H1 (cell line): ENCODE measurements around the gene PLB1. TPM values are rescaled to one million over a fixed set of nuclear protein-coding genes. Genes with fewer than 3 reads are reported as not detected.

ENCODE experiments used
- CTCF ChIA-PET: fragments of 300-600 bp; sonication (Branson Sonifier 250); formaldehyde crosslinking; loops from one replicate; lab custom pipeline; 2021; ENCODE audit not compliant: partially characterized antibody; lab: Charles Lee
- POLR2A ChIA-PET: fragments of 300-600 bp; sonication (Branson Sonifier 250); formaldehyde crosslinking; loops from one replicate; lab custom pipeline; 2021; ENCODE audit warnings: inconsistent platforms; ENCODE audit not compliant: partially characterized antibody; lab: Charles Lee
- DNase-seq, 2 experiments: peaks; one replicate each; pipeline versions ENCODE4 v3.0.0 to v3.0.0-alpha.2; 2010 to 2022; ENCODE audit warnings: low spot score in 2 of 2, low read depth in 1 of 2, mixed read lengths in 1 of 2
- FAIRE-seq: peaks from 2 replicates; lab custom pipeline; 2011; peaks lifted over from hg19 to GRCh38; lab: Jason Lieb, UNC
- H2AFZ ChIP-seq: 2 replicates; pipeline ENCODE4 v1.8.1; 2012; ENCODE audit warnings: low read length, inconsistent platforms
- H2AK5ac ChIP-seq: 2 replicates; pipeline ENCODE4 v1.6.1; 2013; ENCODE audit warnings: low read depth, low read length
- H2BK120ac ChIP-seq: replicated peaks from 2 replicates; pipeline ENCODE3; 2013; ENCODE audit warnings: low read depth, low read length, inconsistent platforms
- H2BK12ac ChIP-seq: 2 replicates; pipeline ENCODE4 v1.6.1; 2013; ENCODE audit warnings: low read depth, low read length
- H2BK15ac ChIP-seq: 2 replicates; pipeline ENCODE4 v1.6.1; 2013; ENCODE audit warnings: low read length
- H2BK20ac ChIP-seq: 2 replicates; pipeline ENCODE4 v1.6.1; 2013; ENCODE audit warnings: low read length
- H2BK5ac ChIP-seq: 2 replicates; pipeline ENCODE4 v1.6.1; 2013; ENCODE audit warnings: low read depth, low read length
- H3K14ac ChIP-seq: 2 replicates; pipeline ENCODE4 v1.6.1; 2013; ENCODE audit warnings: inconsistent platforms; ENCODE audit not compliant: insufficient read length
- H3K18ac ChIP-seq: 2 replicates; pipeline ENCODE4 v1.6.1; 2013; ENCODE audit warnings: low read length; ENCODE audit errors: extremely low read depth
- H3K23ac ChIP-seq: 2 replicates; pipeline ENCODE4 v1.6.1; 2013; ENCODE audit warnings: inconsistent platforms; ENCODE audit not compliant: insufficient read length
- H3K23me2 ChIP-seq: 2 replicates; pipeline ENCODE4 v1.6.1; 2013; ENCODE audit warnings: low read depth, low read length
- H3K27ac ChIP-seq: 2 replicates; pipeline ENCODE4 v1.6.1; 2011; ENCODE audit warnings: low read depth, low read length, inconsistent platforms
- H3K27me3 ChIP-seq, 4 experiments: replicated peaks in 1 of 4; 1 replicate in 1 of 4; 2 replicates in 3 of 4; pipeline versions ENCODE4 v1.6.1 to v1.8.1; 2011 to 2013; ENCODE audit warnings: low read length in 3 of 4, mild to moderate bottlenecking in 3 of 4, inconsistent platforms in 2 of 4, mixed read lengths in 2 of 4, moderate library complexity in 1 of 4; ENCODE audit not compliant: control insufficient read depth in 3 of 4, insufficient read depth in 3 of 4; ENCODE audit errors: extremely low read depth in 1 of 4
- H3K36me3 ChIP-seq, 4 experiments: 2 replicates each; pipeline versions ENCODE4 v1.6.1 to v1.8.1; 2011 to 2013; ENCODE audit warnings: mild to moderate bottlenecking in 4 of 4, low read length in 3 of 4, moderate library complexity in 2 of 4, control low read depth in 1 of 4, inconsistent platforms in 1 of 4; ENCODE audit not compliant: insufficient read depth in 4 of 4, control insufficient read depth in 2 of 4
- H3K4ac ChIP-seq: replicated peaks from 2 replicates; pipeline ENCODE3; 2013; ENCODE audit warnings: low read length, low read depth, mixed read lengths, inconsistent platforms; ENCODE audit not compliant: insufficient read length
- H3K4me1 ChIP-seq, 4 experiments: replicated peaks in 1 of 4; 1 replicate in 1 of 4; 2 replicates in 3 of 4; pipeline versions ENCODE4 v1.6.1 to v1.8.1; 2011 to 2013; ENCODE audit warnings: low read length in 3 of 4, inconsistent platforms in 2 of 4, mixed read lengths in 1 of 4; ENCODE audit not compliant: insufficient read depth in 4 of 4, control insufficient read depth in 3 of 4
- H3K4me2 ChIP-seq, 2 experiments: 2 replicates each; pipeline versions ENCODE4 v1.6.1 to v1.8.1; 2011 to 2013; ENCODE audit warnings: low read depth in 2 of 2, low read length in 2 of 2, control low read depth in 1 of 2, inconsistent platforms in 1 of 2, mild to moderate bottlenecking in 1 of 2; ENCODE audit not compliant: insufficient read depth in 1 of 2
- H3K4me3 ChIP-seq, 4 experiments: fragments of 200-600, 300-600 bp in 1 of 4; sonication (generic), shearing (Covaris generic), sonication (Bioruptor Twin) in 1 of 4; 2 replicates each; pipeline versions ENCODE4 v1.5.1 to v1.8.1; 2011 to 2016; ENCODE audit warnings: low read length in 4 of 4, low read depth in 3 of 4, control low read depth in 2 of 4, inconsistent platforms in 2 of 4, mild to moderate bottlenecking in 2 of 4, mixed read lengths in 1 of 4, moderate library complexity in 1 of 4; ENCODE audit not compliant: insufficient read depth in 2 of 4; ENCODE audit errors: extremely low read depth in 1 of 4
- H3K56ac ChIP-seq: replicated peaks from 2 replicates; pipeline ENCODE3; 2013; ENCODE audit warnings: low read depth, mild to moderate bottlenecking, mixed read lengths, low read length, inconsistent platforms; ENCODE audit not compliant: insufficient read length
- H3K79me1 ChIP-seq: 2 replicates; pipeline ENCODE4 v1.6.1; 2013; ENCODE audit warnings: low read depth, low read length, control low read depth
- H3K79me2 ChIP-seq, 2 experiments: 2 replicates each; pipeline versions ENCODE4 v1.6.1 to v1.8.1; 2012 to 2013; ENCODE audit warnings: low read length in 2 of 2, mild to moderate bottlenecking in 2 of 2, inconsistent platforms in 1 of 2; ENCODE audit not compliant: insufficient read depth in 2 of 2, control insufficient read depth in 1 of 2
- H3K9ac ChIP-seq, 4 experiments: replicated peaks in 1 of 4; 1 replicate in 1 of 4; 2 replicates in 3 of 4; pipeline versions ENCODE4 v1.6.1 to v1.8.1; 2011 to 2013; ENCODE audit warnings: low read depth in 3 of 4, low read length in 3 of 4, control low read depth in 2 of 4, mild to moderate bottlenecking in 2 of 4, moderate library complexity in 2 of 4, inconsistent platforms in 1 of 4; ENCODE audit errors: extremely low read depth in 1 of 4
- H3K9me3 ChIP-seq, 2 experiments: 2 replicates each; pipeline versions ENCODE4 v1.6.1 to v1.8.1; 2012 to 2013; ENCODE audit warnings: mild to moderate bottlenecking in 2 of 2, moderate library complexity in 2 of 2, control low read depth in 1 of 2, inconsistent platforms in 1 of 2, low read depth in 1 of 2, low read length in 1 of 2, mixed read lengths in 1 of 2; ENCODE audit not compliant: insufficient read depth in 2 of 2
- H4K20me1 ChIP-seq, 2 experiments: replicated peaks in 1 of 2; 2 replicates each; pipeline versions ENCODE3 to v1.8.1; 2011 to 2013; ENCODE audit warnings: inconsistent platforms in 2 of 2, low read length in 2 of 2, mild to moderate bottlenecking in 1 of 2; ENCODE audit not compliant: insufficient read depth in 2 of 2, control insufficient read depth in 1 of 2
- H4K5ac ChIP-seq: 2 replicates; pipeline ENCODE4 v1.6.1; 2013; ENCODE audit warnings: low read length, low read depth, mixed read lengths, inconsistent platforms; ENCODE audit not compliant: insufficient read length
- H4K8ac ChIP-seq: 2 replicates; pipeline ENCODE4 v1.8.0; 2013; ENCODE audit warnings: mild to moderate bottlenecking, moderate library complexity, low read length, inconsistent platforms; ENCODE audit not compliant: insufficient read depth; ENCODE audit errors: extremely low read depth
- H4K91ac ChIP-seq: replicated peaks from 2 replicates; pipeline ENCODE3; 2013; ENCODE audit warnings: low read length, mixed read lengths, inconsistent platforms; ENCODE audit not compliant: insufficient read length
- CHD1 ChIP-seq: IDR thresholded peaks from 2 replicates; pipeline ENCODE4 v1.6.1; 2012; ENCODE audit warnings: low read depth, low read length, improper control_type of control experiment
- EGR1 ChIP-seq: IDR thresholded peaks from 2 replicates; pipeline ENCODE4 v1.6.1; 2011; ENCODE audit warnings: low read depth, low read length, borderline replicate concordance
- HDAC6 ChIP-seq: IDR thresholded peaks from one replicate; pipeline ENCODE4 v1.7.1; 2012; ENCODE audit warnings: low read depth, mild to moderate bottlenecking, inconsistent platforms, low read length, moderate library complexity
- KDM4A ChIP-seq: IDR thresholded peaks from one replicate; pipeline ENCODE4 v1.7.1; 2012; ENCODE audit warnings: low read depth, mild to moderate bottlenecking, moderate library complexity, low read length, inconsistent platforms; ENCODE audit not compliant: severe bottlenecking
- POU5F1 ChIP-seq: IDR thresholded peaks from 2 replicates; pipeline ENCODE4 v1.6.1; 2011; ENCODE audit warnings: low read depth, mild to moderate bottlenecking, low read length, moderate library complexity
- RBBP5 ChIP-seq: IDR thresholded peaks from 2 replicates; pipeline ENCODE4 v1.7.1; 2012; ENCODE audit warnings: low read depth, mild to moderate bottlenecking, inconsistent platforms, low read length, moderate library complexity, borderline replicate concordance
- RNF2 ChIP-seq: fragments of 200-900, 300-1000 bp; sonication (generic); IDR thresholded peaks from 2 replicates; pipeline ENCODE4 v1.7.1; 2016; ENCODE audit warnings: borderline replicate concordance, low read depth, mild to moderate bottlenecking, antibody characterized with exemption, low read length; ENCODE audit not compliant: poor library complexity, severe bottlenecking; ENCODE audit errors: missing control alignments
- SIX5 ChIP-seq: IDR thresholded peaks from 2 replicates; pipeline ENCODE4 v1.6.1; 2011; ENCODE audit warnings: mild to moderate bottlenecking, low read depth, low read length
- SP1 ChIP-seq: IDR thresholded peaks from 2 replicates; pipeline ENCODE4 v1.6.1; 2011; ENCODE audit warnings: low read depth, low read length
- SP4 ChIP-seq: IDR thresholded peaks from 2 replicates; pipeline ENCODE4 v1.6.1; 2012; ENCODE audit warnings: low read length, inconsistent platforms
- SUZ12 ChIP-seq: fragments of 200-600 bp; sonication (generic); IDR thresholded peaks from 2 replicates; pipeline ENCODE4 v1.6.1; 2012; ENCODE audit warnings: mild to moderate bottlenecking, inconsistent platforms, low read length, moderate library complexity, mixed read lengths
- TBP ChIP-seq: IDR thresholded peaks from 2 replicates; pipeline ENCODE4 v1.6.1; 2011; ENCODE audit warnings: low read depth, low read length, improper control_type of control experiment
- ZNF274 ChIP-seq: IDR thresholded peaks from 2 replicates; pipeline ENCODE4 v1.7.0; 2012; ENCODE audit warnings: low read length, borderline replicate concordance; ENCODE audit errors: extremely low read depth
- WGBS, 2 experiments: shearing (Covaris generic) in 1 of 2; methylation state at CpG; one replicate each; pipeline versions ENCODE4 v1.1.6 to v1.1.7; 2013 to 2015; ENCODE audit warnings: low lambda C conversion rate in 2 of 2, mixed read lengths in 2 of 2, inconsistent platforms in 1 of 2, low coverage in 1 of 2, missing lambda C conversion rate in 1 of 2; ENCODE audit not compliant: insufficient replicate concordance in 2 of 2, insufficient coverage in 1 of 2, insufficient read length in 1 of 2; ENCODE audit errors: extremely low coverage in 1 of 2, missing lambda C conversion rate in 1 of 2; 5-methylcytosine and 5-hydroxymethylcytosine counted together
- polyA plus RNA-seq, 7 experiments: library from polyadenylated mRNA; depleted of rRNA in 3 of 7; stranded (reverse) in 5 of 7; unstranded in 2 of 7; fragments of >200 nt in 5 of 7; fragments of 200-250 nt in 2 of 7; gene quantifications; 1 replicate in 5 of 7; 2 replicates in 1 of 7; 4 replicates in 1 of 7; pipeline versions ENCODE4 v1.2.1 to v1.2.3, GENCODE V29; 2011 to 2013; ENCODE audit warnings: missing spikeins in 2 of 7, mixed read lengths in 2 of 7
- total RNA-seq: library from RNA; stranded (reverse); fragmentation: NEBNext Ultra II Directional; extraction: Animal tissue kit (Norgen Biotek cat#: 25700); gene quantifications from 2 replicates; pipeline ENCODE4 v1.2.1, GENCODE V29; 2021

The PLB1 gene
- total and polyA plus RNA-seq, 2 of the 8 experiments (the other 6 are each of a cell fraction or from before 2014, with no cell fraction given), result 0.20 to 0.36 TPM

DNA sequence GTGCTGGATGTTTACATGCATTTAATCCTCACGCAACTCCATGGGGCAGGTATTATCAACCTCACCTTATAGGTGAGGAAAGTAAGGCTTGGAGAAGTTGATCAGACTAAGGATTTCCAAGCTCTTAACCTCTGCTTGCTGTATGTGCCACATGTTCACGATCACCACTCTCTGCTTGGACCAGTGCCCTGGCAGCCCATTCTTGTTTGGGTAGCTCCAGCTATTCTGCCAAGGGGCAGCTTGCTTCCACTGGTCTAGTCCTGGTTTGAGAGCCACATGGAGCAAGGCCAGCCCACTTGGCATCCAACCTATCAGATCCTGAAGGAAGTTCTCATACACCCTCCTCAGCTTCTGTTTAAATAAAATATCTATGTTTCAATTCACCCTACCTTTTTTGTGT lies 14.3 kb downstream of the PLB1 start:
- FAIRE-seq (no peak), DNase-seq (no peak)
- 90% methylated on average over 2 of the region's 2 CpGs; no CpG with 5 or more reads in 1 of the 2 experiments for WGBS, 2 experiments
- Histone ChIP-seq H3K4ac (no peak overlapping the region), H3K23ac (no peak overlapping the region), H3K9me3 (no peaks in the 10 kb centered on the region), H4K91ac (no peak overlapping the region), H2BK15ac (no peak overlapping the region), H4K20me1 (no peaks in the 10 kb centered on the region), H3K4me3 (no peak overlapping the region), H2AFZ (no peak overlapping the region), H3K36me3 (no peaks in the 10 kb centered on the region), H3K79me1 (no peaks in the 10 kb centered on the region), H3K18ac (no peak overlapping the region), H3K9ac (no peak overlapping the region), H3K56ac (no peak overlapping the region), H2BK12ac (no peak overlapping the region), H3K4me2 (no peak overlapping the region), H2AK5ac (no peak overlapping the region), H3K23me2 (no peaks in the 10 kb centered on the region), H4K5ac (no peak overlapping the region), H4K8ac (no peak overlapping the region), H3K4me1 (no peaks in the 10 kb centered on the region), H3K27ac (no peak overlapping the region), H2BK5ac (no peak overlapping the region), H3K14ac (no peak overlapping the region), H3K27me3 (no peaks in the 10 kb centered on the region), H2BK120ac (no peak overlapping the region), H2BK20ac (no peak overlapping the region), H3K79me2 (no peaks in the 10 kb centered on the region)
- ChIA-PET POLR2A (no interaction called here), CTCF (no interaction called here)
- no peak for TF ChIP-seq KDM4A
- no peak for TF ChIP-seq SP4
- TF ChIP-seq EGR1, result no peak
- TF ChIP-seq RBBP5, result no peak
- no peak for TF ChIP-seq TBP
- TF ChIP-seq SP1, result no peak
- TF ChIP-seq SIX5, result no peak
- no peak for TF ChIP-seq SUZ12
- TF ChIP-seq ZNF274, result no peak
- TF ChIP-seq HDAC6, result no peak
- TF ChIP-seq RNF2, result no peak
- no peak for TF ChIP-seq POU5F1
- no peak for TF ChIP-seq CHD1
